H4 (cell line): ENCODE measurements around the gene GAST. TPM values are rescaled to one million over a fixed set of nuclear protein-coding genes. Genes with fewer than 3 reads are reported as not detected.

Source experiments
- DNase-seq: peaks from one replicate; pipeline ENCODE4 v3.0.0-alpha.2; 2015; ENCODE audit warnings: low spot score
- total RNA-seq: library from RNA; depleted of rRNA; stranded (reverse); fragments of >200 nt; shearing (Covaris generic); gene quantifications from 2 replicates; pipeline ENCODE4 v1.2.3, GENCODE V29; 2014

The GAST gene
- total RNA-seq, 1 experiment from 2014 or later, result not detected

GRCh38 chr17:41707803-41708669 lies 4.1 kb upstream of the GAST start:
- no peak for DNase-seq

DNA sequence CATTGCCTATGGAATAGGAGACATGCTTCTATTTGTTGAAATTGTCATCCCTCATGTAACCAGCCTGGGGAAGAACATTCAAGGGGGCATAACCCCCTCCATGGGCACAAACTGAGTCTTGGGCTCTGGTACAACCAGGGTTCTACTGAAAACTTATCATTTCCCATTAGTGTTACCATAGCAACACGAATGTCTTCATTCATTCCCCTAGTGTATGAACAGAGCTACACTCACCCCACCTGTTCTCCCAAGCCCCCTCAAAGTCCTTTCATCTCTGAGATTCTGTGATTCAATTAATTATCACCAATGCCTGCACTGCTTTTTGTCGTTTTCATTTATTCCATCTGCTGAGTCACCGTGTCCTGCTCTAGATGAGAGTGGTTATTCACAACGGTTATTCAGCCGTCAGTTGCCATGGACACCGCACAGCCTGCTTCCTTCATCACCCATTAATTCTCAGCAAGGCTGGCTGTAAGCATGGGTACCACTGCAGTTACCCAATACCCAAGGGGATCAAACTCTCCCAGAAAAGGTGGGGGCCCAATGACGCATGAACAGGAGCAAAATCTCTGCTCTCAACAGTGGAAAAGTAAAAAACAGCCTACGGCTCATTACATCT lies 1.6 kb upstream of the GAST start:
- peak; percentile 58 for DNase-seq

GRCh38 chr17:41717408-41718286 lies 5.5 kb downstream of the GAST start:
- no peak for DNase-seq

- DNase-seq, result no peak
Observed at GRCh38 chr17:41718287-41718645, 6.1 kb downstream of the GAST start.

GRCh38 chr17:41722231-41722630 lies 10.1 kb downstream of the GAST start:
- DNase-seq, result no peak

DNA sequence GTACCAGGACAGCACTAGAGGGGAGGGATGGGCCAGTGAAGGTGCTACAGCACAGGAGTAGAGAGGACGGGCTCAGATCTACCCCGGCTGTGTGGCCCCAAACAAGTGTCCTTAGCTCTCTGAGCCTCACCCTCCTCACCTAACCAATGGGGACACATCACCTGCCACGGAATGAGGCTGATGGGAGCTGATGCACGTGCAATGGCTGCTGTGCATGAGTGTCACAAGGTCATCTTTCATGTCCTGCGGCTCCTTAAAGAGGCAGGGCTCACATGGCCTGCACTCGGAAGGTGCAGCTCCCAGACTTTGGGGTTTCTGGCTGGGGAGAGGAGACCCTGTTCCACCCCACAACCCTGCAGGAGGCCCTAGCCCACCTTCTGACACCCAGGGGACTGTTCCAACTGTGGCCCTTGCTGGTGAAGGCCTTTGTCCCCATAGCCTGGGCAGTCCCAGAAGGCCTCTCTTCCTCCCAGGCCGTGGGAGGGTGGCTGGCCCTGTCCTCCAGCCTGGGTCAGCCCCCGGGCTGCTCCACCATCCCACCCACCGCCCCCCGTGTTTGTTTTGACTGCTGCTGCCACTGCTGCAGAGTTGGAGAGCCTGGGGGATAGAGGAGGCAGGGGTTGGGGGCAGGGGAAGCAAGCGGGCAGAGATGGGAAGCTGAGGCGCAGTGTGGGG lies 11.8 kb downstream of the GAST start:
- no peak for DNase-seq

- DNase-seq, result no peak
Observed at GRCh38 chr17:41724476-41725050, 12.4 kb downstream of the GAST start.

- no peak for DNase-seq
Observed at GRCh38 chr17:41725134-41725533, 13.0 kb downstream of the GAST start.

DNA sequence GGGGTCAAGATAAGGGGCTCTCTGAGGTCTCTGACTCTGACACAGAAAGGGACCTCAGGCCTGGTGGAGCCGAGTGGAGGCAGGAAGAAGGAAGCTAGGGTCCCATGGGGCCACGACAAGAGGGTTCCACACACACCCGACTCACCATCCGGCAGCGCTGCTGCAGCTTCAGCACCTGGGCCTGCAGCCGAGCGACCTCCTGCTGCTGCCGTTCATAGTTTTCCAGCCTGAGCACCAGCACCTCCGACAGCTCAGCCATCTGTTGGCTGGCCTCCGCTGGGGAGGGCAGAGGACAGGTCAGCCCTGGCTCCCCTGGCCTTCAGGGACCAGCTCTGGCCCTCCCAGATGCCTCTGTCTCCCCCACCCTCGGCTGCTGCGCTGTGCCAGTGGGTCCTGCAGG lies 15.9 kb downstream of the GAST start:
- DNase-seq, result no peak

GRCh38 chr17:41730479-41730878 lies 18.3 kb downstream of the GAST start:
- no peak for DNase-seq

GRCh38 chr17:41731836-41732235 lies 19.7 kb downstream of the GAST start:
- no peak for DNase-seq

DNA sequence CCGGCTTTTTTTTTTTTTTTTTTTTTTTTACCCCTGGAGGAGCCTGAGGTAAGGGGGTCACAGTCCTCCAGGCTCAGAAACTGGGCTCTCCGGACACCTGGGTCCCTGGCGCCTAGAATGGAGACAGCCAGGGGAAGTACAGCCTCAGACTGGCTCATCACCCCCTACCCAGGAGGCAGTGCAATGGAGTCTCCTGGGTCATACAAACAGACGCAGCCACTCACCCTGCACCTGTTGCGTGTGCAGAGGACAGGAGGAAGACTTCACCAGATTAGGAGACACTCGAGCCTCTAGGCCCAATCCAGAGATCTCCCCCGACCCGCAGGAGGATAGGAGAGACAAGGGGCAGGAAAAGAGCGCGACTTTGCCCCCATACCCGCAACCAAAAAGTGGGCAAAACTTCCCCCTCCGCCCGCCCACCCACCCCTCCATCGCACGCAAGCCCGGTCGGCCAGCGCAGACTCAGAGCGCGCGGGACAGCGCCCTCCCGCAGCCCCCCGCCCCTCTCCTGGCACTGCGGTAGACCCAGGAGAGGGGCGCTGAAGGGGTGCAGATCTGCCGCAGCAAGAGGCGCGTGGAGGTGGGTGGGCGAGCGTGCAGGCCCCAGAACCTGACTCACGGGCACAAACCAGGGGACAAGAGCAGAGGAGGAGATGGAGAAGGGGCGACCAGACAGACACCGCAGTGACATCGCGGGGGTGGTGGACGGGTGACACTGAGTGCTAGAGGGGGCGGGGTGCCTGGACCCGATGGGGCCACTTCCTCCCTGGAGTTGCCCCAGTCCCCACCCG lies 21.4 kb downstream of the GAST start:
- no peak for DNase-seq

- DNase-seq, result no peak
Observed at GRCh38 chr17:41734139-41734948, 22.2 kb downstream of the GAST start, which contains the start of gene HAP1. TSS of gene HAP1 (minus strand) at chr17:41734643. CDS start at chr17:41734634, 9 bp downstream.

DNA sequence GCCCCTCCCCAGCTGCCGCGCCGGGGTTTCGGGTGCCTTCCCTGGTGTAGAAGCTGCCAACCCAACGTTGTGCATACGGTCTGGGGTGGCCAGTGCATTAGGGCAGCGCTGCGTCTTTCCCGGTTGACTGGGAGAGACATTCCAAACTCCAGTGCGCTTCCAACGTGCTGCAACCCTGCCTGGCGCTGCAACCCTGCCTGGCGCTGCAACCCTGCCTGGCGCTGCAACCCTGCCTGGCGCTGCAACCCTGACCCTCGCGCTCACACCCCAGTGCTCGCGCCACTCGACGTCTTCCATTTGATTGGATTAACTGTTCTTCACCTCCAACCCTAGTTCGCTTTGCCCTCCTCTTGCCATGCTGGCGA lies 22.8 kb downstream of the GAST start:
- no peak for DNase-seq

DNA sequence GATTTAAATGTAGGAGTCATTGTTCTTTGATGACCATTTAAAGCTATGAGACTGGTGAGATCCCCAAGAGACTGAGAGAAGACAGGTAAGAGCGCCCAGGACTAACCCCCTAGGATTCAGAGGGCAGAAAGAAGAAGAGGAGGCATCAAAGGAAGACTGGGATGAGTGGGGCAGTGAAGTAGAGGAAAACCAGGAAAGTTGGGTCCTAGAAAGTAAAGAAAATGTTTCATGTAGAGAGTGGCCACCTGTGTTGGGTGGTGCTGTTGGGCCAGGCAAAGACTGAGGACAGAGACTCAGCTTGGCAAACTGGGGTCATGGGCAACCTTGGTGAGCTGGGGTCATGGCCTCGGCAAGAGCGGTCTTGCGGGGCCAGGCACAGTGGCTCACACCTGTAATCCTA lies 23.6 kb downstream of the GAST start:
- no peak for DNase-seq

- no peak for DNase-seq
Observed at GRCh38 chr17:41736983-41737679, 25.0 kb downstream of the GAST start.

DNA sequence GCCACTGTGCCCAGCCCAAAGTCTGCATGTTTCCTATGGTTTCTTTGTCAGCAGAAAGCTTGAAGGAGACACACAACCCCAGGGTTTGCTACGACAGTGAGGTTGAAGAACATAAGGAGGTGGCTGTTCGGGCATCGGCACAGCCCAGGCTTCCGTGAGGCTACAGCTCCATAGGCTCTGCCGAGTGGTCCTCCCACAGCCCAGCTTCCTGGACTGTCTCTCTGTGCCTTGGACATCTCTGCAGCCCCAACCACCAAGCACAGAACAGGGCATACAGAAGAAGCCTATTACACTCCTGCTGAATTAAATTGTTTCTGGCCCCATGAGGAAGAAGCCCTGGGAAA lies 25.5 kb downstream of the GAST start:
- no peak for DNase-seq

GRCh38 chr17:41738077-41738800 lies 26.1 kb downstream of the GAST start:
- DNase-seq, result peak; percentile 78

DNA sequence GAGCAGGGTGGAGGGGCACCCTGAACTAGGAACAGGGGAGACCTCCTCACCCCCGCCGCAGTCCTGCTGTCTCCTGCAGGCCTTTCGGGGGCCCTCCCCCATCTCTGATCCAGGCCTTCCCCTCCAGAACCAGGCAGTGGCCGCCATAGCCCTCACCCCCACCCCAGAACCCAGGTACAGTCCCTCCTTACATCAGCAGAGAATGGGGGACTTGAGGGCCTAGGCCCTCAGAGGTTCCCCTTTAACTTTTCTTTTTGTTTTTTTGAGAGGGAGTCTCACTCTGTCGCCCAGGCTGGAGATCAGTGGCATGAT lies 26.6 kb downstream of the GAST start:
- no peak for DNase-seq
